WTC11 (cell line): ENCODE data around the gene TNFRSF13B.
"Not testable (repeated sequence)": the region's sequence is repeated elsewhere in the genome, so short reads cannot be mapped to it uniquely, and the experiment has no call there.

Experiments
- AFF4 ChIP-seq: sonication (generic); formaldehyde crosslinking; IDR thresholded peaks from 2 replicates; pipeline ENCODE4 v1.8.1; 2023; ENCODE audit warnings: mild to moderate bottlenecking, missing genetic modification reagents, borderline replicate concordance
- CTCF ChIP-seq: fragments of 200-600 bp; IDR thresholded peaks from 2 replicates; pipeline ENCODE4 v1.8.0; 2022; ENCODE audit warnings: antibody characterized with exemption

GRCh38 chr17:16921451-16921850 lies 50.5 kb downstream of the TNFRSF13B start:
- not testable (repeated sequence) for TF ChIP-seq CTCF; AFF4 (CRISPR knock-in tag)
